HG02884 (cell line): Measurements from ENCODE around the gene MEIOSIN.

Experiments
- ATAC-seq: cut with Tn5 transposase; IDR thresholded peaks from one replicate; pipeline ENCODE4 v1.9.1; 2021; ENCODE audit warnings: mild to moderate bottlenecking, moderate library complexity; ENCODE audit not compliant: unreplicated experiment

MEIOSIN gene

DNA sequence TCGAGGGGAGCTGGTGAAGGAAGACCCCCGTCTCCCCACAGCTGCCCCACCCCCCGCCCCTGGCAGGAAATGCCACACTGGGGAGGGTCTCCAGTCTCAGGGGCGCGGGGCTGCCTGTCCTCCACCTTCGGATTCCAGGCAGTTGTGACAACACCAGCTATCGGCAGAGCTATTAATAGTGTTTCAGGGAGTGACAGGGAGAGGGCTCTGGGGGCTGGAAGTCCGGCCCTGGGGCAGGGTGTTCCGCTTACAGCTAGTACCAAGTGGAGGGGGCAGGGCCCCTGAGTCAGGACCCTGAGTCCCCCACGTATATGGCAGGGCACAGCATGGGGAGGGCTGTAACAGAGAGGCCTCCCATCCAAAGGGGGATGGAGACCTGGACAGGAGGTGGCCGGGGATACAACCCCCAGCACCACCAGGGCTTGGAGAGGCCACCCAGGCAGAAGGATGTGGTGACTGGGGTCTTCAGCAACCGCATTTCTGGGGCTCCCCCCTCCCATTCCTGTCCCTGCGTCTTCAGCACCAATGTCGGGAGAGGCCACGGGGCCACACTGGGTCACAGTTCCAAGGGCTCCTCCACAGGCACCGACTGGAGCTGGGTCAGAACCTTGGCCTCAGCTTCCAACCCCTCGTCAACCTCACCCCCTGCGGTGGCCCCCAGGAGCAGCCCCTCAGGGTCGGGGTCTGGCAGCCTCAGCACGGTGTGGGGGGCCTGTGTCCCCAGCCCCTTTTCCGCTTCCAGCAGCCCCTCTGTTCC lies 31.9 kb downstream of the MEIOSIN start:
- ATAC-seq: no peak

DNA sequence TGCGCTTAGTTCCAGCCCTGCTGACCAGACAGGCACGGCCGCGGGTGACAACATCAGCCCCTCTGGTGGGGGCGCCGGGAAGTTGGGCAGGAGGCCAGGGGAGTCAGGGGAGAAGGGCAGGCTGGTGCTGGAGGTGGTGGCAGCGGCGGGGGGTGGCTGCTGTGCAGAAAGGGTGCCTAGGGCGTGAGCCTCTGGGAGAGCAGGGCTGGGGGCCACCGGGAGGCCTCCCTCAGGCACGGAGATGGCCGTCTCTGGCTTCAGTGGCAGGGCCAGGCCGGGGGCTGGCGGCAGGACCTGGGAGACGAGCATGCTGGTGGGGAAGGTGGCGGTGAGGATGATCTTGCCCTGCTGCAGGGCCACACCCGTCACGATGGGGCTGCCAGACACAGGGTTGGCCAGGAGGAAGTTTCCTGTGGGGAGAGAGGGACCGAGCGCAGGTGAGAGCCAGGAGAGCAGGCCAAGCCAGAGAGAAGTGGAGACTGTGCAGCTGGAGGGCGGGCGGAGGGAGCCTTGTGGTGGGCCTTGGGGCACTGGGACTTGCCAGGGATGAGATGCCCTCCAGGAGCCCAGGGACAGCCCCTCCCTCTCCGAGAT lies 32.6 kb downstream of the MEIOSIN start:
- ATAC-seq: no peak

DNA sequence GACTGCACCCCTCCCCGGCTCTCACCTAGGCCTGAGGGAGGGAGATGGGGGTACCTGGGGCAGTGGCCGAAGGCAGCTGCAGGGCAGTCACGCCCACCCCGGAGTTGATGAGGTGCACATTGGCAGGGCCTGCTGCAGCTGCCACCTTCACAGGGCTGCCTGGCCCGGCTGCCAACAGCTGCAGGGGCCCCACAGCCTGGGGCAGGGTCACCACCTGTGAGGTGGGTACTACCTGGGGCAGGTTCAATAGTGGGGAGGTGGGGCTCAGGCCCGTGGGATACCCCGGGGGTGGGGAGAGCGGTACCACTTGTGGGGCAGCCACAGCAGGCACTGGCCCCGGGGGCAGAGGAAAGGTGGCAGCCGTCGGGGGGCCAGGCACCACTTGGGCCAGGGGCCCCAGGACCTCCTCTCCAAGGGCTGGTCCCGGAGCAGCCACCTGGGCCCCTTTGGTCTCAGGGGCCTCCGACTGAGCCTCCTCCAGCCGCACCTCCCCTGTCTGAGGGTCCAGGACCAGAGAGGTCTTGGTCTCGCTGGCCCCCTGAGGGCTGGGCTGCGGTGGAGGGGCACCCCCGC lies 33.1 kb downstream of the MEIOSIN start:
- no peak for ATAC-seq

DNA sequence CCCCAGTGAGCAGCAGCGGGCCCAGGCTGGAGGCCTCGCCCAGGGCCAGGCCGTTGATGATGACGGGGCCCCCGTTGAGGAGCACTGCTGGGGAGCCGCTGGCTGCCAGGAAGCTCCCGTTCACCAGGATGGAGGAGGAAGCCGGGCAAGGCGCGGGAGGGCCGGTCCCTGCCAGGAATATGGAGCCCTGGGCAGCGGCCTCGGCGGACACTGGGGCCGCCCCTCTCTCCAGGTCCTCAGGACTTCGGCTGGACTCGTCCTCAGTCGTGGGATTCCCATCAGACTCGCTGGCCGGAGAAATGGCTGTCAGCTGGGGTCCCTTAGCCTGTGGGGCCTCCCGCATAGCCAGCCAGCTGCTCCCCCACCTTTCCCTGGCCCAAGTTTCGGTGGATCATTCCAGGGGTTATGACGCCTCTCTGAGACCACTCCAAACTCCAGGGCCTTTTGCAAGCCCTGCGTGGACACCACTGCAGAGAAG lies 33.7 kb downstream of the MEIOSIN start:
- ATAC-seq: no peak

DNA sequence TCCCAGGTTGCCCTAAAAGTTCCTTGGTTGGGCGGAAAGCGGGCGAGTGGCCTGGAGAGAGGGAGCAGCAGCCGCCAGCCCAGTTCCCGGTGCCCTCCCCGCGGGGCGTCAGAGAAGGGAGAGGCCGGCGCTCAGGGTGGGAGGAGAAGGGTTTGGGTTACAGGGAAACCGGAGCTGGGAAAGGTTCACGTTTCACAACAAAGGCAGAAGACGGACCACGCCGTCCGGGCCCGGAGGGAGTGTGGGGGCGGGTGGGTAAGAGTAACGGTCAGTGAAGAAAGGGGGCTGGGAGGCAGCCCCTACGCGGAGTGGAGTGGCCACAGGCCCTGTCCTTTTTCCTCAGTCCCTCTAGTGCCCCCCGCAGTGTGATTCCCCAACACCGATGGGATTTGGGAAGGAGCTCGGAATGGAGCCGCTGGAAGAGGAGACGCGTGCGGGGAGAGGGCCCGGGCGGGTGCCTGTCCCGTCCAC lies 34.2 kb downstream of the MEIOSIN start:
- ATAC-seq: no peak

DNA sequence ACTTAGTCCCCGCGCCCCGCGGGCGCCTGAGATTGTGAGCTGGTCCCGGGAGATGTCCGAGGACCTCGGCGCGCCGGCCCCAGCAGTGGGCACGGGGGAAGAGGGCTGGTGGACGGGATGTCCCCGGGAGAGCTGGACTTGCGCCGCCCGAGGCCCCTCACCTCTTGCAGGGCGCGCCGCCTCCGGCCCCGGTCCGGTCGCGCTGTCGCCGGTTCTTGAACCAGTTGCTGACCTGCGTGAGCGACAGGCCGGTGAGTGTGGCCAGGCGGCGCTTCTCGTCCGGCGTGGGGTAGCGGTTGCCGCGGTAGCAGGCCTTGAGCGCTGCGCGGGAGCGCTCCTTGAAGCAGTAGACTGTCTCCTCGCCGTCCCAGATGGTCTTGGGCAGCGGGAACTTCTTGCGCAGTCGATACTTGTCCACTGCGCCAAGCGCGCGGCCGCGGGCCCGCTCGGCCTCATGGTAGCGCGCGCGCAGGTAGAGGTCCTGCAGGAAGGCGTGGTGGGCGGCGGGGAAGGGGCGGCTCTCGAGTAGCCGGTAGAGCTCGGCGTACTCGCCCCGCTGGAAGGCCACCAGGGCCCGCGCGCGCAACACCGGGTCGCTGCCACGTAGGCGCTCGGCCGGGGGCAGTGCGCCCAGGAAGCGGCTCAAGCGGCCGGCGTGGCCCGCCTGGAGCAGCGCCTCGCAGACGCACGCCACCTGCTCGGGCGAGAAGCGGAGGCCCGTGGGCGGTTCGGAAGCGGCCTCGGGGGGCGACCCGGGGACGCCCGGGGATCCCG lies 34.8 kb downstream of the MEIOSIN start:
- ATAC-seq: no peak

DNA sequence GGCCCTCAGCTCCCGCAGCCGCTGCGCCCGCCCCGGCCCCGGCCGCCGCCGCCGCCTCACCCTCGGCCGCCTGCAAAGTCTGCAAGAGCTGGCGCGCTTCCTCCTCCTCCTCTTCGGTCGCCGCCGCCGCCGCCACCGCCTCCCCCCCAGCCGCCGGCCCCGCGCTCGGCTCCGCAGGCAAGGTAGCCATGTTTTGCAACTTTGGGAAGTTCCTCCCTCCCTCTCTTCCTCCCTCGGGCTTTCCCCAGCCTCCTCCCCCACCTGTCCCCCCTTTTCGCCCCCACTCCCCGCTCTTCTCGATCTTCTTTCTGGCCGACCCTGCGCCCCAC lies 35.4 kb downstream of the MEIOSIN start:
- no peak for ATAC-seq

DNA sequence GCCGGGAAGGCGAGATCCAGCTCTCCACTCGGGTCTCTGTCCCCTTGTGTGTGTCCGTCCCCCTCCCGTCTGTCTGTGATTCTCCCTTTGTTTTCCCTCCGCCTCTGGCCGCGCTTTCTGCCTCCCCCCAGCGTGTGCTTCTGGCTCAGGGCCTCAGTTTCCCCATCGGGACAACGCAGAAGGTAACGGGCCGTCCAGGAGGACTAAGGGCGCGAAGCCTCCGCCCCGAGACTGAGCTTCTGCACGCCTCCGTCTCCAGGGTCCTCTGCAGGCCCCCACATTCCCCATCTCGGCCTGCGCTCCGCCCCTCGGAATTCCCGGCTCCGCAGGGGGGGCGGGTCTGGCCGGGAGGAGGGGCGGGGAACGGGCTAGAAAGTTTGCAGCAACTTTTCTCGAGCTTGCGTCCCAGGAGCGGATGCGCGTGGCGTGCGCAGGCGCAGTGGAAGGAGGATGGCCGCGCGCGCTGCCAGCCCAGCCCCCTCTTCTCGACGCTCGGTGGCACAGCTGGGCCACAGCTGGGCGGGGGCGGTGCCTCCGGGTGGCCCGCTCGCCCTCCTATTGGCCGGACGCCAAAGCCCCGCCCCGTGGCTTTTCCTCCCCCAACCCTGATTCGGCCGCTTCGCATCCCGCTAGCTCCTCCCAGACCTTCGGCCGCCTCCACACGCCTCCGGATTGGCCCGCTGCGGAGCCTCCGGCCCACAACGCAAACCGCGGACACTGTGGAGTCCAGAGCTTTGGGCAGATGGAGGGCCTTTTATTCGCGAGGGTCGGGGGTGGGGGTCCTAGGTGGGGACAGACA lies 35.9 kb downstream of the MEIOSIN start, which contains the start of gene SIX5:
Gene SIX5, minus strand, starts transcription at position 269 of the 799 bp plus-strand sequence. CDS start 408 bp downstream, outside the sequence.
- peak; percentile 38 for ATAC-seq

DNA sequence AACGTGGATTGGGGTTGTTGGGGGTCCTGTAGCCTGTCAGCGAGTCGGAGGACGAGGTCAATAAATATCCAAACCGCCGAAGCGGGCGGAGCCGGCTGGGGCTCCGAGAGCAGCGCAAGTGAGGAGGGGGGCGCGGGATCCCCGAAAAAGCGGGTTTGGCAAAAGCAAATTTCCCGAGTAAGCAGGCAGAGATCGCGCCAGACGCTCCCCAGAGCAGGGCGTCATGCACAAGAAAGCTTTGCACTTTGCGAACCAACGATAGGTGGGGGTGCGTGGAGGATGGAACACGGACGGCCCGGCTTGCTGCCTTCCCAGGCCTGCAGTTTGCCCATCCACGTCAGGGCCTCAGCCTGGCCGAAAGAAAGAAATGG lies 36.6 kb downstream of the MEIOSIN start:
- ATAC-seq: no peak

DNA sequence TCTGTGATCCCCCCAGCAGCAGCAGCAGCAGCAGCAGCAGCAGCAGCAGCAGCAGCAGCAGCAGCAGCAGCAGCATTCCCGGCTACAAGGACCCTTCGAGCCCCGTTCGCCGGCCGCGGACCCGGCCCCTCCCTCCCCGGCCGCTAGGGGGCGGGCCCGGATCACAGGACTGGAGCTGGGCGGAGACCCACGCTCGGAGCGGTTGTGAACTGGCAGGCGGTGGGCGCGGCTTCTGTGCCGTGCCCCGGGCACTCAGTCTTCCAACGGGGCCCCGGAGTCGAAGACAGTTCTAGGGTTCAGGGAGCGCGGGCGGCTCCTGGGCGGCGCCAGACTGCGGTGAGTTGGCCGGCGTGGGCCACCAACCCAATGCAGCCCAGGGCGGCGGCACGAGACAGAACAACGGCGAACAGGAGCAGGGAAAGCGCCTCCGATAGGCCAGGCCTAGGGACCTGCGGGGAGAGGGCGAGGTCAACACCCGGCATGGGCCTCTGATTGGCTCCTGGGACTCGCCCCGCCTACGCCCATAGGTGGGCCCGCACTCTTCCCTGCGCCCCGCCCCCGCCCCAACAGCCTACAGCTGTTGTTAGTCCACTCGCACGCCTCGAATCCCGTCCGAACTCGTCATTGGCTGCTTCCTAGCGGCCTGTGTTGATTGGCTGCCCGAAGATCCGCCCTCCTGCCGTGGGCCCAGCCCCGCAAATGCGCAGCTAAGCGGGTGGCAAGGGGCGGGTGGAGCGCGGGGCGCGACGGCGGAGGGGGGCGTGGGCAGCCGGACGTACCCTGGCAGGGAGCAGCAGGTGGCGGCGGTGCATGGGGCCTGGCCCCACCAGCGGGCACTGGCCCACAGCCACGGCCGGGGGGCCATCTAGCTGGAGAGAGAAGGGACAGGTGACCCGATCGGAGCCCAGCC lies 37.2 kb downstream of the MEIOSIN start:
- peak; percentile 43 for ATAC-seq

DNA sequence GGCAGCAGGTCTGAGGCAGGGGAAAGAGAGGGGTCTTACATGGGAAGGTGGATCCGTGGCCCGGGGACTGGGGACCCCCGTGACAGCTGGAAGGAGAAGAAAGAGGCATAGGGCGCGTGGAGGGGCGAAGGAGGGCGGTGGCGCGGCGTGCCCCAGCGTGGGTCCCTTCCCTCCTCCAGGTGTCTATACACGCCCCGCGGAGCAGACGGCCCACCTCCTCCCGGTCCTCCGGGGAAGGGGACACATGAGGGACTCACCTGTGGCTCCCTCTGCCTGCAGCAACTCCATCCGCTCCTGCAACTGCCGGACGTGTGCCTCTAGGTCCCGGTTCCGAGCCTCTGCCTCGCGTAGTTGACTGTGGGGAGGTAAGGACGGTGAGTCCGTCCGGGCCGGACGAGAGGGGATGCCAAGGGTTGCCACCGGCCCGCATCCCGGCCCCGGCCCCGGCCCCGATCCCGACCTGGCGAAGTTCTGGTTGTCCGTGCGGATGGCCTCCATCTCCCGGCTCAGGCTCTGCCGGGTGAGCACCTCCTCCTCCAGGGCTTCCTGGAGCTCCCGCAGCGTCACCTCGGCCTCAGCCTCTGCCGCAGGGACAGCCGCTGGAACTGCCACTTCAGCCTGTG lies 38.2 kb downstream of the MEIOSIN start:
- ATAC-seq: no peak

DNA sequence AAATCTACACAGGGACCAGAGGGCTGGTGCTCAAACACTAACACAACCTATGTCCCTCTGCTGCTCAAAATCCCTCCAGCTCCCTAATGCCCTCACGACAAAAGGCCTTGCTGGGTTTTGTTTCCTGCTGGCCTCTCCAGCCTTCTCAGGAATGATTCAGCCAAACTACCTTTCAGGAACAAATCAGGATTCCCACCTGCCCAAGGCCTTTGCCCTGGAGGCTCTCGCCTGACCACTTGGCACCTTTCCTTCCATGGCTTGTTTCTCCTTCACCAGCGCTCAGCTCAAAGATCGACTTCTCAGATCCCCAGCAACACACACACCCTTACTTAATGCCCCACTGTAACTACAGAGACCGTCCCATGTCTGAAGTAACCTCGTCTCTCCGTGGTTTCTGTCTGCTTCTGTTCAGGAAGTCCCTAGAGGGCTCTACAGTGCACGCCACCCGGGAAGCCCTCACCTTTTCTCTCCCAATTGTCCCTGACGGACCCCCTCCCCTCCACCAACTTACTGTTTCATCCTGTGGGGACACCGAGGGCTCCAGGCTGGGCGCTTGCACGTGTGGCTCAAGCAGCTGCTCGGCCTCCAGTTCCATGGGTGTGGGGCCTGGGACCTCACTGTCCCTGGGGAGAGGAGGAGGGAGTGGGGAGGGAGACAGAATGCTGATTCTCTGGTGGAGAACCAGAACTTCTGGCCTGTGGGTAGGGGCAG lies 39.0 kb downstream of the MEIOSIN start:
- ATAC-seq: no peak

DNA sequence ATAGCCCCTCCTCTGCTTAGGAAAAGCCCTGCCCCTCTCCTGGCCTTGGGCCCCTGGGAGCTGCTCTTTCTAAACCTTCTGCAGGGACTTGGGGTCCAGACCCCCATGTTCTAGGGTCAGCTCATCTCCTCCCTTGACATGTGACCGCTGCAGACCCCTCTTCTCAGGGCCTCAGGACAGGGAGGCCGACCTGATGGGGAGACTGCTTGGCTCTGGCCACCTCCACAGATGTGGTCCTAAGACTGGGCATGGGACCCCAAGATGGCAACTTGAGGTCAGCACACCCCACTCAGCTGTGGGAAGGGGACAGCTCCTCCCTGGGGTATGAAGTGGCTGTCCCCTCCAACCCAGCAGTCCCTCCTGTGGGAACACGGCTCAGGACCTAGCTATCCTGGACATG lies 39.7 kb downstream of the MEIOSIN start:
- ATAC-seq: no peak

DNA sequence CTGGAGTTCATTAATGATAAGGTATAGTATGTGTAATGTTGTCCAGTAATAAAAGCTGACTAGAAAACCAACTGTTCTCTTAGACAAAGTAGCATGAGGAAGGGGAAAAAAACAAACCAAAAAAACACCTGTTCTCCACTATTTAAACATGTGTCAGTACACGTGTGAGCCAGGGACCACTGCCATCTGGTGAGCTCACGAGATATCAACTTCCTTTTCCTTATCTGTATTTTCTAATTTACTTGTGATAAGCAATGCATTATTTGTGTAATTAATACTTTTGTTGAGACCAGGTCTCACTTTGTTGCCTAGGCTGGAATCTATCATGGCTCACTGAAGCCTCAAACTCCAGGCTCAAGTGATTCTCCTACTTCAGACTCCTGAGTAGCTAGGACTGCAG lies 40.1 kb downstream of the MEIOSIN start:
- no peak for ATAC-seq

DNA sequence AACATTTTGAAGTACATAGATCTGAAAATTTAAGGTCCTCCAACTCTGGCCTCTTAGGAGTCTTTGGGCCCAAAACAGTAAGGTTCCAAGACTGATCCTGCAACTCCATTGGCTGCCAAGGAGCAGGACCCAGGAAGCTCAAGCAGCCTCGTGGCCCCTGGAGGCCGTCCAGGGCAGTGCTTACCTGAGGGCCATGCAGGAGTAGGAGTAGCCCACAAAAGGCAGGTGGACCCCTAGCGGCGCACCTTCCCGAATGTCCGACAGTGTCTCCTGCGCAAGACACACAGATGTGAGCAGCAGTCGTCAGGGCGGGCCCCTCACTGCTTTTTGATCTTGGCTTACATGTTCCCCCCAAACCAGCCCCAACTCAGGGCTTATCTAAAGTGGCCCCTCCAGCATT lies 41.5 kb downstream of the MEIOSIN start:
- no peak for ATAC-seq

DNA sequence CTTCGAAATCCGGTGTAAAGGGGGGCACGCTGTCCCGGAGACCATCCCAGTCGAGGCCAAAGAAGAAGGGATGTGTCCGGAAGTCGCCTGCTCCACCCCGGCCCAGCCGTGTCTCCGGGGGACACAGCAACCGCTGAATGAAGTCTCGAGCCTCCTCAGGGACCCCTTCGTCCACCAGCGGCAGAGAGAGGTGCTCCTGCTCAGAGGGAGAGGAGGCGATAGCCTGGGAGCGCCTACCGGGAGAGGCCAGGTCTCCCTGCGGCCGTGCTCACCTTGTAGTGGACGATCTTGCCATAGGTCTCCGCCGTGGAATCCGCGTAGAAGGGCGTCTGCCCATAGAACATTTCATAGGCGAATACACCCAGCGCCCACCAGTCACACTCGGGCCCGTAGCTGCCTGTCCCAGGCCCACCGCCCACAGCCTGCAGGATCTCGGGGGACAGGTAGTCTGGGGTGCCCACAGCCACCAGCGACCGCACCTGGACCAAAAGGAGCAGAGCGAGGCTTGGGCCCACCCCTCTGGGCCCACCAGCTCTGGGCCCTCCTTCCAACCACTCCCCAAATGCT lies 44.2 kb downstream of the MEIOSIN start:
- no peak for ATAC-seq

DNA sequence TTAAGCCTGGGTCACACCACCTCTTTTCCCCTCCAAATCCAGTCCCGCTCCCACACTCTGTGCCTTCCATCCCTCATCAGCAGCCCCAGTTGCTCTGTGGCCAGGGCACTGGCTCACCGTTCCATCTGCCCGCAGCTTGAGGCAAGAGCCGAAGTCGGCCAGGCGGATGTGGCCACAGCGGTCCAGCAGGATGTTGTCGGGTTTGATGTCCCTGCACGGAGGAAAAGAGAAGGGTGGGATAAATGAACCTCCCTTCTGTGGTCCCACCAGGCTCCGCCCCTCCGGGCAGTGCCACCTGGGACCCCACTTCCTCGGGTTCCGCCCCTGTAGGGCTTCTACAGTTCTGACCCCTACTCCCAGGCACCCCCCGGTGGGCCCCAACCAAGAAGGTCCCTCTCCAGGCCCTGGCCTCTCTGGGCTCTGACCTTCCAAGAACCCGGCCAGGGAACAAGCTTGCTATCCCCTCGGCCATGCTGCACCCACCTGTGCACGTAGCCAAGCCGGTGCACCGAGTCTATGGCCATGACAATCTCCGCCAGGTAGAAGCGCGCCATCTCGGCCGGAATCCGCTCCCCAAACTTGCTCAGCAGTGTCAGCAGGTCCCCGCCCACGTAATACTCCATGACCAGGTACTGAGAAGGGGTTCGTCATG lies 44.9 kb downstream of the MEIOSIN start:
- ATAC-seq: no peak
